Endodermal cell (in vitro differentiated cells): Measurements from ENCODE around the gene SPAG17. TPM values are rescaled to one million over a fixed set of nuclear protein-coding genes. Genes with fewer than 3 reads are reported as not detected.

Experiments used
- DNase-seq: peaks from one replicate; pipeline ENCODE4 v3.0.0-alpha.2; 2017
- H3K27ac ChIP-seq: 2 replicates; pipeline ENCODE4 v1.5.1; 2013; ENCODE audit warnings: mild to moderate bottlenecking, low read depth, low read length, moderate library complexity
- H3K27me3 ChIP-seq: 2 replicates; pipeline ENCODE4 v1.6.1; 2013; ENCODE audit warnings: mild to moderate bottlenecking, low read length, moderate library complexity; ENCODE audit not compliant: insufficient read depth, control insufficient read depth, poor library complexity, severe bottlenecking
- H3K36me3 ChIP-seq: 2 replicates; pipeline ENCODE4 v1.7.0; 2013; ENCODE audit warnings: mild to moderate bottlenecking, low read length, moderate library complexity; ENCODE audit not compliant: control insufficient read depth, insufficient read depth
- H3K4me1 ChIP-seq: one replicate; pipeline ENCODE4 v1.7.0; 2013; ENCODE audit warnings: low read length; ENCODE audit not compliant: control insufficient read depth, insufficient read depth
- H3K4me3 ChIP-seq: 2 replicates; pipeline ENCODE4 v1.5.1; 2013; ENCODE audit warnings: mild to moderate bottlenecking, low read length, moderate library complexity
- H3K9ac ChIP-seq: 2 replicates; pipeline ENCODE4 v1.6.1; 2013; ENCODE audit warnings: mild to moderate bottlenecking, low read length, moderate library complexity; ENCODE audit not compliant: poor library complexity, severe bottlenecking; ENCODE audit errors: extremely low read depth
- H3K9me3 ChIP-seq: 2 replicates; pipeline ENCODE4 v1.6.1; 2013; ENCODE audit warnings: mild to moderate bottlenecking, low read length, moderate library complexity; ENCODE audit not compliant: control insufficient read depth
- H3K27ac Mint-ChIP-seq: 2 replicates; pipeline ENCODE4 v1.8.0; 2020; ENCODE audit warnings: mixed read lengths
- H3K27me3 Mint-ChIP-seq: 2 replicates; pipeline ENCODE4 v1.8.0; 2021; ENCODE audit warnings: mild to moderate bottlenecking, mixed read lengths; ENCODE audit not compliant: insufficient read depth
- H3K36me3 Mint-ChIP-seq: 2 replicates; pipeline ENCODE4 v1.8.0; 2020; ENCODE audit warnings: low read depth, mixed read lengths
- H3K4me1 Mint-ChIP-seq: 2 replicates; pipeline ENCODE4 v1.8.0; 2020; ENCODE audit warnings: mixed read lengths
- H3K4me3 Mint-ChIP-seq: 2 replicates; pipeline ENCODE4 v1.8.0; 2020; ENCODE audit warnings: mild to moderate bottlenecking, moderate library complexity, mixed read lengths
- H3K9me3 Mint-ChIP-seq: 2 replicates; pipeline ENCODE4 v1.8.0; 2020; ENCODE audit warnings: mild to moderate bottlenecking, mixed read lengths
- WGBS, 2 experiments: methylation state at CpG; one replicate each; pipeline versions ENCODE4 v1.1.5 to v1.1.7; 2013; ENCODE audit warnings: missing lambda C conversion rate in 2 of 2, mixed read lengths in 1 of 2; ENCODE audit not compliant: insufficient coverage in 1 of 2, insufficient read length in 1 of 2; 5-methylcytosine and 5-hydroxymethylcytosine counted together
- total RNA-seq, 2 donors: library from RNA; stranded (reverse); fragmentation: NEBNext Ultra II Directional in 1 of 2; extraction: Animal tissue kit (Norgen Biotek cat#: 25700) in 1 of 2; gene quantifications; 2 replicates in 1 of 2; 3 replicates in 1 of 2; pipeline ENCODE4 v1.2.1, GENCODE V29; 2021
- TF ChIP-seq, protein P1 (sequence below): fragments of 200-600 bp; sonication (generic); conservative IDR thresholded peaks from 2 replicates; pipeline ENCODE4 v1.5.0; 2021; ENCODE audit warnings: antibody characterized with exemption, mild to moderate bottlenecking

Gene SPAG17
- total RNA-seq, 2 donors from 2014 or later, result 5.0 to 6.3 TPM

DNA sequence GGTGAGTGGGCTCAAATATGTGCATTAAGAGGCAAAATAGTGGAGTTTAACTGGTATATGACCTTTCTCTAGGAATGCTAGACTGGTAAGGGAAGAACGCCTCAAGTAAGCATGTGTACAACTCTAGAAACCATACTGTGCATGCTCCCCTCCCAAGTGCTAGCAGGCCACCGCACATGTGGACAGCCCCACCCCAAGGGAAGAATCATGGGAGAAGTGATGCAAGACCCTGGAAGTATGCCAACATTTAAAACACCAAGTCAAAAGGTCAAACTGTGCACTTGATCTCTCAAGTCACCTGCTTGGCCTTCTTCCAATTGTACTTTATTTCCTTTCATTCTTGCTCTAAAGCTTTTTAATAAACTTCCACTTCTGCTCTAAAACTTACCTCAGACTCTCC lies 135.0 kb downstream of the SPAG17 start:
- TF ChIP-seq, protein P1, sequence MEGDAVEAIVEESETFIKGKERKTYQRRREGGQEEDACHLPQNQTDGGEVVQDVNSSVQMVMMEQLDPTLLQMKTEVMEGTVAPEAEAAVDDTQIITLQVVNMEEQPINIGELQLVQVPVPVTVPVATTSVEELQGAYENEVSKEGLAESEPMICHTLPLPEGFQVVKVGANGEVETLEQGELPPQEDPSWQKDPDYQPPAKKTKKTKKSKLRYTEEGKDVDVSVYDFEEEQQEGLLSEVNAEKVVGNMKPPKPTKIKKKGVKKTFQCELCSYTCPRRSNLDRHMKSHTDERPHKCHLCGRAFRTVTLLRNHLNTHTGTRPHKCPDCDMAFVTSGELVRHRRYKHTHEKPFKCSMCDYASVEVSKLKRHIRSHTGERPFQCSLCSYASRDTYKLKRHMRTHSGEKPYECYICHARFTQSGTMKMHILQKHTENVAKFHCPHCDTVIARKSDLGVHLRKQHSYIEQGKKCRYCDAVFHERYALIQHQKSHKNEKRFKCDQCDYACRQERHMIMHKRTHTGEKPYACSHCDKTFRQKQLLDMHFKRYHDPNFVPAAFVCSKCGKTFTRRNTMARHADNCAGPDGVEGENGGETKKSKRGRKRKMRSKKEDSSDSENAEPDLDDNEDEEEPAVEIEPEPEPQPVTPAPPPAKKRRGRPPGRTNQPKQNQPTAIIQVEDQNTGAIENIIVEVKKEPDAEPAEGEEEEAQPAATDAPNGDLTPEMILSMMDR, result no peak
- 80 to 91% methylated on average over 1 to 2 of the region's 2 CpGs for WGBS, 2 experiments

DNA sequence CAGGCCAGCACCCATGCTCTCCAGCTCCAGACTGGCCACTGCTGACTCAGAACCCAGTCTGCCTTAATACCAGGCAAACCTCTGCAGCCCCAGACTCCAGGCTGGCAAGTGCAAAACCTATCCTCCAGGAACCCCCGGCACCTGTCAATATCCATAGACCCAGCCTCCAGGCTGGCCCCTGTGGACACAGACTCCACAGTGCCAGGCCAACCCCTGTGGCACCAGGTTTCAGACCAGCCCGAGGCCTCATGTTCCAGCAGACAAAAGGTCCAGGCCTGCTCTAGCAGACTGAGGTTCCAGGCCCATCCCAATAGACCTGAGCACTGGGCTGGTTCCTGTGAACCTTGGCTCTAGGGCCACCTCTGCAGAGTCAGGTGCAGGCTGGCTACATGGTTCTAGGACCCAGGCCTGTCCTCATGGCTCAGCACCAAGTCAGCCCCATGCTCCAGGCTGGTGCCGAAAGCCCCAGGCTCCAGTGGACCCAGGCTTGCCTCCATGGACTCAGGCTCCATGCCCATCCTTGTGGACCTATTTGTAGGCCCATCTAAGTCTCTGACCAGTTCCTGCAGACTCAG lies 137.3 kb downstream of the SPAG17 start:
- Mint-ChIP-seq H3K4me1 (no peaks in the 10 kb centered on the region), H3K27ac (no peak overlapping the region), H3K36me3 (no peaks in the 10 kb centered on the region), H3K27me3 (no peaks in the 10 kb centered on the region), H3K9me3 (no peaks in the 10 kb centered on the region), H3K4me3 (no peak overlapping the region)
- WGBS, 2 experiments, result 86 to 90% methylated on average over 1 to 3 of the region's 3 CpGs
- Histone ChIP-seq H3K27me3 (no peaks in the 10 kb centered on the region), H3K4me1 (no peaks in the 10 kb centered on the region), H3K27ac (no peak overlapping the region), H3K9me3 (no peaks in the 10 kb centered on the region), H3K4me3 (no peak overlapping the region), H3K36me3 (no peaks in the 10 kb centered on the region), H3K9ac (no peak overlapping the region)
- TF ChIP-seq, protein P1, result no peak
- DNase-seq, result no peak

More for the DNA sequence above, 135.0 kb downstream of the SPAG17 start:
- DNase-seq, result no peak
- no peak overlapping the region for H3K27ac ChIP-seq
- no peaks in the 10 kb centered on the region for H3K4me1 ChIP-seq
- no peak overlapping the region for H3K9ac ChIP-seq
- H3K27me3 ChIP-seq, result no peaks in the 10 kb centered on the region
- H3K4me3 ChIP-seq, result no peak overlapping the region
- H3K4me3 Mint-ChIP-seq, result no peak overlapping the region
- H3K27ac Mint-ChIP-seq, result no peak overlapping the region
- H3K9me3 Mint-ChIP-seq, result no peaks in the 10 kb centered on the region
- H3K36me3 Mint-ChIP-seq, result no peaks in the 10 kb centered on the region
- H3K9me3 ChIP-seq, result no peaks in the 10 kb centered on the region
- H3K27me3 Mint-ChIP-seq, result no peaks in the 10 kb centered on the region
- no peaks in the 10 kb centered on the region for H3K4me1 Mint-ChIP-seq
- no peaks in the 10 kb centered on the region for H3K36me3 ChIP-seq

DNA sequence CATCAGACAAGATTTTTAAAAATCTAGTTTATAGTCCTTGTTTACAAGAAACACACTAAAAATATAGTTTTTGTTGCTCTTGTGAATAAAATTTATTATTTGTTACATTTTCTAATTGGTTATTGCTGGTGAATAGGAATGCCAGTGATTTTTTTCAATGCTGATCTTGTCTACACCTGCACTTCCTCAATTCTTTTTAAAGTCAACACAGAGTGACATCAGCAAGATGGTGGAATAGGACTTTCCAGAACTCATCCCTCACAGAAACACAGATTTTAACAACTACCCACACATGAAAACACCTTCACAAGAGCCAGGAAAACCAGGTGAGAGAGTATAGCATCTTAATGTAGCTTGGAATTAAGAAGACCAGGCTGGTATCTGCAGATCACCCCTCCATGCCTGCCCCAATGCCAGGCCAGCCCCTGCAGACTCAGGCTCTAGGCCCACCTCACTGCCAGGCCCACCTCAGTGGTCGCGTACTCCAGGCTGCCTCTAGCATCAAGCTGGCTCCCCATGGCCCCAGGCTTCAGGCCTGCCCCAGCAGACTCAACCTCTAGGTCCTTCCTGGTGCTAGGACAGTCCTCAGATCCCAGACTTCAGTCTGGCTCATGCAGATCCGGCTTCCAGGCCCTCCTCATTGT lies 137.9 kb downstream of the SPAG17 start:
- Mint-ChIP-seq H3K36me3 (no peaks in the 10 kb centered on the region), H3K4me3 (no peak overlapping the region), H3K27ac (no peak overlapping the region), H3K27me3 (no peaks in the 10 kb centered on the region), H3K4me1 (no peaks in the 10 kb centered on the region), H3K9me3 (no peaks in the 10 kb centered on the region)
- Histone ChIP-seq H3K27me3 (no peaks in the 10 kb centered on the region), H3K9me3 (no peaks in the 10 kb centered on the region), H3K27ac (no peak overlapping the region), H3K4me1 (no peaks in the 10 kb centered on the region), H3K9ac (no peak overlapping the region), H3K36me3 (no peaks in the 10 kb centered on the region), H3K4me3 (no peak overlapping the region)
- WGBS, 2 experiments, result 91 to 100% methylated on average over 2 to 3 of the region's 3 CpGs
- no peak for DNase-seq
- TF ChIP-seq, protein P1, result no peak
